CD4-positive, CD25-positive, alpha-beta regulatory T cell (primary cell): ENCODE results near the gene HMGA1. TPM values are rescaled to one million over a fixed set of nuclear protein-coding genes. Genes with fewer than 3 reads are reported as not detected.
"Not testable (repeated sequence)": the region's sequence is repeated elsewhere in the genome, so short reads cannot be mapped to it uniquely, and the experiment has no call there.

ENCODE experiments used
- ATAC-seq, 2 donors: fragments of 150-1000 bp; cut with Tn5 transposase; one replicate each; pipeline ENCODE4 v1.10.0; 2021; ENCODE audit warnings: low read depth in 2 of 2, moderate number of reproducible peaks in 2 of 2, moderate library complexity in 1 of 2
- DNase-seq, 3 donors: peaks; one replicate each; pipeline versions ENCODE4 v3.0.0 to v3.0.0-alpha.2; 2012 to 2022; ENCODE audit warnings: mixed read lengths in 1 of 3
- H3K27ac ChIP-seq: one replicate; pipeline ENCODE4 v1.7.0; 2013; ENCODE audit warnings: mild to moderate bottlenecking, low read length; ENCODE audit not compliant: insufficient read depth, poor library complexity, severe bottlenecking
- H3K27me3 ChIP-seq: one replicate; pipeline ENCODE4 v1.7.0; 2013; ENCODE audit warnings: low read length; ENCODE audit not compliant: control insufficient read depth, insufficient read depth
- H3K36me3 ChIP-seq: one replicate; pipeline ENCODE4 v1.7.0; 2013; ENCODE audit warnings: mild to moderate bottlenecking, low read length, moderate library complexity; ENCODE audit not compliant: control insufficient read depth, insufficient read depth
- H3K4me1 ChIP-seq: 2 replicates; pipeline ENCODE4 v1.7.0; 2013; ENCODE audit warnings: mild to moderate bottlenecking, low read length; ENCODE audit not compliant: insufficient read depth, control insufficient read depth, poor library complexity, severe bottlenecking
- H3K4me3 ChIP-seq: one replicate; pipeline ENCODE4 v1.7.0; 2013; ENCODE audit warnings: low read depth, mild to moderate bottlenecking, low read length, moderate library complexity
- H3K9me3 ChIP-seq, 2 experiments: 1 replicate in 1 of 2; 2 replicates in 1 of 2; pipeline ENCODE4 v1.7.0; 2013; ENCODE audit warnings: low read length in 2 of 2, mild to moderate bottlenecking in 1 of 2, moderate library complexity in 1 of 2; ENCODE audit not compliant: control insufficient read depth in 2 of 2
- H3K27ac Mint-ChIP-seq, 3 donors: one replicate each; pipeline ENCODE4 v1.8.0; 2020 to 2022; ENCODE audit warnings: mild to moderate bottlenecking in 3 of 3, mixed read lengths in 3 of 3, moderate library complexity in 2 of 3
- H3K27me3 Mint-ChIP-seq: one replicate; pipeline ENCODE4 v1.8.0; 2022; ENCODE audit warnings: mild to moderate bottlenecking, mixed read lengths
- H3K36me3 Mint-ChIP-seq: one replicate; pipeline ENCODE4 v1.8.0; 2020; ENCODE audit warnings: mixed read lengths
- H3K4me1 Mint-ChIP-seq, 4 donors: one replicate each; pipeline ENCODE4 v1.8.0; 2020 to 2022; ENCODE audit warnings: mixed read lengths in 4 of 4, mild to moderate bottlenecking in 1 of 4
- H3K4me3 Mint-ChIP-seq, 4 donors: one replicate each; pipeline ENCODE4 v1.8.0; 2020 to 2022; ENCODE audit warnings: mild to moderate bottlenecking in 4 of 4, mixed read lengths in 4 of 4, moderate library complexity in 3 of 4
- H3K9me3 Mint-ChIP-seq, 7 donors: one replicate each; pipeline ENCODE4 v1.8.0; 2020 to 2022; ENCODE audit warnings: mixed read lengths in 7 of 7, mild to moderate bottlenecking in 3 of 7, moderate library complexity in 2 of 7
- polyA plus RNA-seq, 4 donors: library from polyadenylated mRNA; unstranded; fragments of 300-500 nt; fragmentation: Illumina TruSeq; gene quantifications; one replicate each; pipeline ENCODE4 v1.2.3, GENCODE V29; 2021
- total RNA-seq: library from RNA; stranded (reverse); gene quantifications from one replicate; pipeline ENCODE4 v1.2.3, GENCODE V29; 2022

The HMGA1 gene
- total and polyA plus RNA-seq, 5 donors from 2014 or later: 31.6 to 87.2 (median 35.5) TPM

- Histone ChIP-seq H3K9me3 (no peaks in the 10 kb centered on the region), H3K4me3 (peak overlapping the region; percentile 79), H3K27me3 (no peaks in the 10 kb centered on the region), H3K4me1 (peaks cover 24% of the 10 kb centered on the region), H3K27ac (peak overlapping the region; percentile 90), H3K36me3 (peaks cover 7% of the 10 kb centered on the region)
- Mint-ChIP-seq H3K9me3 (no peaks in the 10 kb centered on the region), H3K4me1 (peaks cover 0 to 41% (median 20%) of the 10 kb centered on the region in 4 donors), H3K27me3 (no peaks in the 10 kb centered on the region), H3K36me3 (no peaks in the 10 kb centered on the region), H3K4me3 (peak overlapping the region; percentile 91 to 100 (median 94)), H3K27ac (peak overlapping the region; percentile 96 to 97 (median 96))
- peak; percentile 25 to 56 (median 50) for DNase-seq
- no peak for ATAC-seq
Measured at GRCh38 chr6:34248198-34248726, 11.6 kb downstream of the HMGA1 start.

- H3K9me3 Mint-ChIP-seq: no peaks in the 10 kb centered on the region
- no peaks in the 10 kb centered on the region for H3K9me3 ChIP-seq
- peak within 1 kb of the TSS; percentile 90 for H3K27ac ChIP-seq
- peak within 1 kb of the TSS; percentile 96 to 97 (median 96) for H3K27ac Mint-ChIP-seq
- DNase-seq: peak; percentile 96 to 97 (median 96)
- H3K4me1 ChIP-seq: peaks cover 18% of the 10 kb centered on the region
- H3K36me3 Mint-ChIP-seq: no peaks in the 10 kb centered on the region
- no peaks in the 10 kb centered on the region for H3K27me3 Mint-ChIP-seq
- no peaks in the 10 kb centered on the region for H3K27me3 ChIP-seq
- H3K4me3 Mint-ChIP-seq: peak within 1 kb of the TSS; percentile 91 to 100 (median 94)
- peak; percentile 91 to 92 for ATAC-seq
- peaks cover 1% of the 10 kb centered on the region for H3K36me3 ChIP-seq
- peak within 1 kb of the TSS; percentile 79 for H3K4me3 ChIP-seq
- peaks cover 0 to 35% (median 16%) of the 10 kb centered on the region in 4 donors for H3K4me1 Mint-ChIP-seq
Measured at GRCh38 chr6:34248727-34249468, 12.2 kb downstream of the HMGA1 start, which contains the start of gene SMIM29. TSS of gene SMIM29 (minus strand) at chr6:34249006. CDS start at chr6:34247791, 1,215 bp downstream.

GRCh38 chr6:34249469-34250261, 13.0 kb downstream of the HMGA1 start:
- Mint-ChIP-seq H3K27ac (peak overlapping the region; percentile 89 to 96 (median 92)), H3K27me3 (no peaks in the 10 kb centered on the region), H3K4me1 (peaks cover 0 to 35% (median 13%) of the 10 kb centered on the region in 4 donors), H3K9me3 (no peaks in the 10 kb centered on the region), H3K36me3 (no peaks in the 10 kb centered on the region), H3K4me3 (peak overlapping the region; percentile 91 to 100 (median 94))
- H3K27ac ChIP-seq: peak overlapping the region; percentile 90
- no peak for DNase-seq
- peaks cover 17% of the 10 kb centered on the region for H3K4me1 ChIP-seq
- no peaks in the 10 kb centered on the region for H3K27me3 ChIP-seq
- H3K36me3 ChIP-seq: no peaks in the 10 kb centered on the region
- ATAC-seq: peak; percentile 19 to 21
- no peaks in the 10 kb centered on the region for H3K9me3 ChIP-seq
- H3K4me3 ChIP-seq: peak overlapping the region; percentile 31

- H3K27ac Mint-ChIP-seq: not testable (repeated sequence)
- Mint-ChIP-seq H3K4me3 (peak overlapping the region in 2 of 4 donors; percentile 58 to 76), H3K4me1 (peaks cover 0 to 18% (median 9%) of the 10 kb centered on the region in 4 donors)
Measured at GRCh38 chr6:34252395-34252794, 15.7 kb downstream of the HMGA1 start.

GRCh38 chr6:34259529-34260069, 22.9 kb downstream of the HMGA1 start:
- no peak overlapping the region for H3K4me3 ChIP-seq
- ATAC-seq (no peak), DNase-seq (no peak)
- Mint-ChIP-seq H3K4me3 (no peak overlapping the region), H3K27ac (no peak overlapping the region), H3K36me3 (peaks cover 3% of the 10 kb centered on the region), H3K27me3 (no peaks in the 10 kb centered on the region), H3K9me3 (peaks cover 0 to 8% (median 0%) of the 10 kb centered on the region in 7 donors), H3K4me1 (no peaks in the 10 kb centered on the region)
- H3K36me3 ChIP-seq: no peaks in the 10 kb centered on the region
- no peaks in the 10 kb centered on the region for H3K4me1 ChIP-seq
- no peak overlapping the region for H3K27ac ChIP-seq
- no peaks in the 10 kb centered on the region for H3K9me3 ChIP-seq
- H3K27me3 ChIP-seq: no peaks in the 10 kb centered on the region

More at GRCh38 chr6:34252395-34252794, 15.7 kb downstream of the HMGA1 start:
- not testable (repeated sequence) for H3K27me3 ChIP-seq, H3K9me3 Mint-ChIP-seq, H3K9me3 ChIP-seq, H3K27me3 Mint-ChIP-seq, H3K36me3 Mint-ChIP-seq, ATAC-seq, DNase-seq, H3K36me3 ChIP-seq, H3K4me3 ChIP-seq, H3K27ac ChIP-seq
- H3K4me1 ChIP-seq: peaks cover 12% of the 10 kb centered on the region

- Histone ChIP-seq H3K27me3 (no peaks in the 10 kb centered on the region), H3K4me3 (no peak overlapping the region), H3K27ac (no peak overlapping the region), H3K9me3 (no peaks in the 10 kb centered on the region), H3K36me3 (no peaks in the 10 kb centered on the region), H3K4me1 (no peaks in the 10 kb centered on the region)
- H3K36me3 Mint-ChIP-seq: peaks cover 3% of the 10 kb centered on the region
- H3K4me3 Mint-ChIP-seq: no peak overlapping the region
- peaks cover 0 to 8% (median 0%) of the 10 kb centered on the region in 7 donors for H3K9me3 Mint-ChIP-seq
- no peaks in the 10 kb centered on the region for H3K27me3 Mint-ChIP-seq
- DNase-seq (no peak), ATAC-seq (no peak)
- H3K27ac Mint-ChIP-seq: no peak overlapping the region
- H3K4me1 Mint-ChIP-seq: no peaks in the 10 kb centered on the region
Measured at GRCh38 chr6:34260576-34261267, 24.0 kb downstream of the HMGA1 start.

- H3K9me3 Mint-ChIP-seq, H3K27me3 ChIP-seq, H3K36me3 Mint-ChIP-seq, H3K4me3 ChIP-seq, H3K9me3 ChIP-seq, DNase-seq, H3K27ac Mint-ChIP-seq, H3K27ac ChIP-seq, H3K4me1 ChIP-seq, H3K4me3 Mint-ChIP-seq, H3K36me3 ChIP-seq, H3K27me3 Mint-ChIP-seq, H3K4me1 Mint-ChIP-seq, ATAC-seq: not testable (repeated sequence)
Measured at GRCh38 chr6:34263484-34263883, 26.8 kb downstream of the HMGA1 start.
